Mucosa of gallbladder (tissue), 1 donor: Measurements from ENCODE around the gene ZDHHC3. TPM values are rescaled to one million over a fixed set of nuclear protein-coding genes. Genes with fewer than 3 reads are reported as not detected.
A peak's percentile ranks its signal among the peaks of the same experiment; 100 is the strongest.

Experiments
- DNase-seq: peaks from one replicate; pipeline ENCODE4 v3.0.0-alpha.2; 2020; ENCODE audit warnings: low spot score
- total RNA-seq: library from RNA; stranded (reverse); gene quantifications from one replicate; pipeline ENCODE4 v1.2.1, GENCODE V29; 2021
- donor health status: DM: no; HTN: no; CAD: no.

The ZDHHC3 gene
- total RNA-seq, result 72.4 TPM

GRCh38 chr3:44976002-44976815, at the start of gene ZDHHC3, which contains the start of gene EXOSC7:
ZDHHC3 (minus strand) TSS chr3:44976174; CDS start chr3:44959436, 16,738 bp downstream.
EXOSC7 (plus strand) TSS chr3:44976244; CDS start chr3:44976278, 34 bp downstream.
- DNase-seq, result peak; percentile 88

- DNase-seq, result no peak
Measured at GRCh38 chr3:45024542-45025255, 48.7 kb upstream of the ZDHHC3 start.

DNA sequence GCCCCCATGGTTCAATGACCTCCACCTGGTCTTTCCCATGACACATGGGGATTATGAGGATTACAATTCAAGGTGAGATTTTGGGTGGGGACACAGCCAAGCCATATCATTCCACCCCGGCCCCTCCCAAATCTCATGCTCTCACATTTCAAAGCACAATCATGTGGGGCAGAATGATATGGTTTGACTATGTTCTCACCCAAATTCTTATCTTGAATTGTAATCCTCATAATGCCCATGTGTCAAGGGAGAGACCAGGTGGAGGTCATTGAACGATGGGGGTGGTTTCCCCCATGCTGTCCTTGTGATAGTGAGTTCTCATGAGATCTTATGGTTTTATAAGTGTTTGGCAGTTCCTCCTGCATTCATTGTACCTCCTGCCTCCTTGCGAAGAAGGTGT, 47.7 kb upstream of the ZDHHC3 start:
- no peak for DNase-seq

GRCh38 chr3:45021524-45022297, 45.7 kb upstream of the ZDHHC3 start:
- no peak for DNase-seq

DNA sequence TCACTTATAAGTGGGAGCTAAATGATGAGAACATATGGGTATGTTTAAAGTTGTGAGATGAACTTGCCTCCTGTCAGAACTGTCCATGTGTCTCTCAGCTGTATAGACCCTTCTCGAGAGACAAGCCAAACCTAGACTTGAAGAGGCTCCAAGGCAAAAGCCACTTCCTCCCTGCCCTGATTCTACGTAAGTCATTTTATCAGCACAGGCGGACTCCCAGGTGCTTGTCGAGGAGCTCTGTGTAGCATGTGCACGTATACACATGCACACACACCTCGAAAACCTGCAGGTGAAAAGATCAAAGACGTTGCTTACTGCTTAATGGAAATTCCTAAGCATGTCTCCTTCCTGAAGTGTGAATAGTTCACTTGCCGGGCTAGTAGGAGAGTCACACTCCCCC, 44.6 kb upstream of the ZDHHC3 start:
- DNase-seq, result no peak

- DNase-seq, result no peak
Measured at GRCh38 chr3:45017821-45018220, 41.8 kb upstream of the ZDHHC3 start.

DNA sequence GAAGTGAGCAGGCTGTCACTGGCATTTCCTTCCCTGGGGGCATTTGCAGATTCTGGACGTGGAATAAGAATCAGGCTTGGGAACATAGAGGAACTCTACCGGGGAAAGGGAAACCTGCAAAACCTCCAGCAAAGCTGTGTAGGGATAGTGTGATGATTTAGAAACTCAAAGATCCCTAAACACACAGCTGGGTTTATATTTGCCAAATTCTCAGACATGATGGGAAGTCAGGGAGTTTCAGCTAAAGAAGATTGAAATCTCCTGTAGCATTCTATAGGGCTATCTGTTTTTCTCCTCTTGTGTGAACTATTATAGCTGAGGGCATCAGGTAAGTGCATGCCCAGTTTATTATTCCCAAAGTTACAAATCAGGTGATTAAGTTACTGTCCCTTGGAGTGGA, 40.9 kb upstream of the ZDHHC3 start:
- DNase-seq, result no peak

DNA sequence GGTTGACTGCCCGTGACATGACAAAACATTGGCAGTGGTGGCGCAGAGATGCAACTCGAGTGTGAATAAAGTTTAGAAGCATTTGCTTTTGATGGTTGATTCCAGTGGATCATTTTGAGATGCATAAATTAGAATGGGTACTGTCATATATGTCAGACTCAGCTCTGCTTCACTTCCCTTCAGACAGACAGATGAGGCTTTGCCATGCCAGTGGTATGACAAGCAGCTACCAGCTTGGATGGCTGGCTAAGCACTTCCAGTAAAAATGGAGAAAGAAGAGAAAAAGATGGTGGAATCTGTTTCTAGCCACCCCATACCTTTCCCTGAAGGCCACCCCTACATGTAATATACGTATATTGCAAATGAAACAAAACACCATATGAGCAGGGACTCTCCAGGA, 36.6 kb upstream of the ZDHHC3 start:
- no peak for DNase-seq

DNA sequence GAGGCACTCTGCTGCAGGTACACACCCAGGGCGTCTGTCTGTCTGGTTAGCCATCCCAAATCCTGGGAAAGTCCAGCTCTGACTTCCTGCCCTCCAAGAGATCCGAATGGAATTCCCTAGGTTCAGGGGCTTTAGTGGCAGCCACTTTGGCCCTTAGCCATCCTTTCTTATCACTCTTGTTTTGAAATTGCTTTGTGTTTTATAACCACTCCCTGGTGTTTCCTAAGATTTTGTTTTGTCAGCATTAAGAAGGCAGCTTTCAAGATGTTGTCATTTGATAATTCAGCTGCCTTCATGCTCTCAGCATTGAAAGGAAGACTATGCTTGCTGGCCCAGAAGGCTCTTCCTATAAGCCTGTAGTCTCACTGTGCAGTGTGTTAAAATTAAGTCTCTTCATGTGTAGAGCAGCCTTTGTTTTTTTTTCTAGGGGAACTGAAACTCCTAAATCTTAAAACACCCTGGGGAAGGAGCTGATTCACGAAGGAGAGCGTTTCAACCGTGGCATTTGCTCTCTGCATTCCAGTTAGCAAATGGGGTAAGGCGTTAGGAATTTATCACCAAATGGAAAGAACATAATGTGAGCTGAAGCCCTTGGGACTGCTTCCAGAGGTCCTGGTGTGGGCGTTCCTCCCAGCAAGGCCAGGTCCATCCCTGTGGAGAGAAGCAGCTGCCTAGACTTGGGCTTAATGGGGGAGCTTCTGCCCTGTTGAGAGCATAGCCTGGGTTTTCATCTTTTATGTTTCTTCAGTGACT, 36.0 kb upstream of the ZDHHC3 start:
- peak; percentile 68 for DNase-seq

DNA sequence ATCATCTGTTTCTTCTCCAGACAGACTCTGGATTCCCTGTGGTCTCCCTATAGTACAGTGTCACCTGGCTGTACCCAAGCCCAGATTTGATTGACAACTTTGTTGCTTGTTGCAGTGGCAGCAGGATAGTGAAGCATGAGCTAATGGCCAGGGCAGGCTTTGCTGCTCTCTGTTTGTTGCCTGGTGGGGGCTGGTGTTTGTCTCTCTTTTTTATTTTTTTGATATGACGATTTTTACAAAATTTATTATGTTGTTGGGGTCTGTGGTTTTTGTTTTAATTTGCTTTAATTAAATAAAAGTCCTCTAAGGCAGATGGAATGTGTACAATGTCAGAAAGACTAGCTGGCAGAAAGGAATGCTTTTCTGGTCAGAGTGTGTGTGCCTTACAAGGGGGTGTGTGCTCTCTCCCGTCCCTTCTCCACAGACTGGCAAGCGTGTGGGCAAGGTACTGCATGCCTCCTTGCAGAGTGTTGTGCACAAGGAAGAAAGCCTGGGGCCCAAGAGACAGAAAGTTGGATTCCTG, 34.9 kb upstream of the ZDHHC3 start:
- DNase-seq, result no peak

DNA sequence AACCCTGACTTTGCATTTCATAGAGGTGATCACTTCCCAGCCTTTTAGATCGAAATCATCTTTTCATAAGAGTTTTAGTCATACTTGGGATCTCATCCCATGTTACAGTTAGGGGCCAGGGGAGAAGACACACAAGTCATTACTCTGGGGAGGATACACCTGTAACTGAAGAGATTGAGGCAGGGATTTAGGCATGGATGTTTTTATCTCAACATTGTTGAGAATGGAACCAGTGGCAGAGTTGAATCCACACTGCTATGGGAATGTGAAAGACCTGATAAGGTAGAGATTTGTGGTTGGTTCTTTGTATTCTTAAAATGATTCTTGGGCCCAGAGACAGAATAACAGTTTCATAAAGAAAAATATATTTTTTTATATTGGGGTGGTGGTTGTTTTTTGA, 33.9 kb upstream of the ZDHHC3 start:
- DNase-seq, result no peak

GRCh38 chr3:45008117-45008516, 32.1 kb upstream of the ZDHHC3 start:
- DNase-seq, result no peak

DNA sequence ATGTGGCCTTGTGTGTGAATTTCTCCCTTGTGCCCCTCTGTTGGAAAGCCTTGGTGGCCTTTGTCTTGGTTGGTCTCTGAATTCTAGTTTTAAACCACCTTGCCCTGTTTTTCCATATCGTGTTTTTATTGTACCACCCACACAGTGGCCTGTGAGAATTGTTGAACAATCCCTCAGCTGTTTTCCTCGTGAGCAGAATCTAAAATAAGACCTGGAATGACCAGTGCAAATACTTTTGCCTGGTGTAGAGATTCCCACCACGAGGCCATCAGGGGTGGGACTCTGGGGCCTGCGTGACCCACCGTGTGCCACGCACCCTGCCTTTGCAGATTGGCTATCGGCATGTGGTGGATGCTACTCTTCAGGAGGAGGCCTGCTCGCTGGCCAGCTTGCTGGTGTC, 31.1 kb upstream of the ZDHHC3 start:
- DNase-seq, result no peak

GRCh38 chr3:45003859-45004258, 27.9 kb upstream of the ZDHHC3 start:
- DNase-seq, result no peak

DNA sequence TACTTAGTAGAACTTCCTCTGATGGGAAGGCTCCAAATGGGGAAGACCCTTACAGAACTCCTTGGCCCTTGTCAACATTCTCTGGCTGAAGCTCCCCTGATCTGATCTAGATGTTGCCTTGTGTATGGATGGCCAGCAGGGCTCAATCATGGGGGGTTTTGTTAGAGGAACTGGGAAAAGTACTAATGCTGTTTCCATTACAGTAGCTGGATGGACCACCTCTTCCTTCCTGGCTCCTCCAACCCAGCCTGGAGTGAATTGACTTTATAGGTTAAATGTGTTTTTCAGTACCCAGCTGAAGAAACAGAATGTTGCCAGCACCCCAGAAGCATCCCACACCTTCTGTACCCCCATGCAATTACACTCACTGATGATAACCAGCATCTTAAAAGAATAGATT, 27.4 kb upstream of the ZDHHC3 start:
- no peak for DNase-seq

- DNase-seq, result no peak
Measured at GRCh38 chr3:45002720-45003119, 26.7 kb upstream of the ZDHHC3 start.

- no peak for DNase-seq
Measured at GRCh38 chr3:45002139-45002660, 26.2 kb upstream of the ZDHHC3 start.

- no peak for DNase-seq
Measured at GRCh38 chr3:45001738-45002137, 25.8 kb upstream of the ZDHHC3 start.

- no peak for DNase-seq
Measured at GRCh38 chr3:45000823-45001222, 24.8 kb upstream of the ZDHHC3 start.

DNA sequence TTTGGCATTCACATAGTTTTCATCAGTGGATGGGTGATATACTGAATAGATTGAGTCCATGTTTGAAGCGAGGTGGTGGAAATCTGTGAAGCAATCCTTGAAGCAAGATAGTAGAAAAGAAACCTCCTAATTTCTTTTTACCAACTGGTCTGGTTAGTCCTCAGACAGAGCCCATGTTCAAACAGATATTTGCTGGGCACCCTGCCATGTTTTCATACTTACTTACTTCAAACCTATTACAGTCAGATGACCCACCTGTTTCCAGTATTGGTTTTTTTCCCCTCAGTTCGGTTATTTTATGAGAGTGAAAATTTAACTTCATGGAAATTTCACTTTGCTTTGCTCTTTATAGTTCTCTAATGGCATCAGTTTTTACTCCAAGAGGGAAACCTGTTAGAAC, 23.8 kb upstream of the ZDHHC3 start:
- no peak for DNase-seq

GRCh38 chr3:44996556-44996969, 20.6 kb upstream of the ZDHHC3 start:
- no peak for DNase-seq
